Measurements from ENCODE around the gene RTTN. TPM values are rescaled to one million over a fixed set of nuclear protein-coding genes. Genes with fewer than 3 reads are reported as not detected.
A peak's percentile ranks its signal among the peaks of the same experiment; 100 is the strongest.

RTTN gene
- polyA plus RNA-seq, 3 donors = 15.9 to 18.6 (median 16.8) TPM

DNA sequence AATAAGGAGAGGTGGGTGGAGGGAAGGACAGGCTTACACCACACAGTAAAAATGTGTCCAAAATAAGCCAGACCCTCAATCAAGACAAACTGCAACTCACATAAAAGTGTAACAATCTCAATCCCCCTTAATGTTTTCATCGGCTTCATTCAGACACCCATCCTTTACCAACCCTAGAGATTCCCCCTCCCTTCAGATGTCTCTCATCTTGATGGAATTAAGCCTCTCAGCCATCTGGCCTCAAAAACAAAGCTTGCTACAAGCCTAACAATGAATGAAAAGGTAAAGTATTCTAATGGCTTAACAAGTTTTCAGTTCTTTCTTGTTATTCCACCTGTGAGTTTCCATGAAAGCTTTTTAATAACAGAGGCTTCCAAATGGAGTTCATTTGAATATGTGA is 5.2 kb downstream of the RTTN start:
- no peak for DNase-seq

DNA sequence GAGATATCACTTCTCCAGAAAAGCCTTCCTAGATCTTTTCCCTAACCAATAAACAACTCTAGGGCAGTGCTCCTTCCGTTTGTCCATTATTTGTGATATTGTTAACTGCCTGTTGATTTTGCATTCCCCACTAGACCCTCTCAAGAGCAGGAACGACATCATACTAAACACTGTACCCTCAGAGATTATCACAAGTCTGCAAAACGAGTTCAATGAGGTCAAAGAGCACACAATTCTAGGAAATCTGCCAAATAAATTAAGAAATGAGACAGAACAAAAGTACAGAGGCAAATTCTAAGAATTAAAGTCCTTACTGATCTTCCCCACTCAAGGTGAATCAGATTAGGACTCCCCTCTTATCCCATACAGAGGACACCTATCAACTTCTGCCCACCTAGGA is 7.6 kb downstream of the RTTN start:
- DNase-seq = no peak

DNA sequence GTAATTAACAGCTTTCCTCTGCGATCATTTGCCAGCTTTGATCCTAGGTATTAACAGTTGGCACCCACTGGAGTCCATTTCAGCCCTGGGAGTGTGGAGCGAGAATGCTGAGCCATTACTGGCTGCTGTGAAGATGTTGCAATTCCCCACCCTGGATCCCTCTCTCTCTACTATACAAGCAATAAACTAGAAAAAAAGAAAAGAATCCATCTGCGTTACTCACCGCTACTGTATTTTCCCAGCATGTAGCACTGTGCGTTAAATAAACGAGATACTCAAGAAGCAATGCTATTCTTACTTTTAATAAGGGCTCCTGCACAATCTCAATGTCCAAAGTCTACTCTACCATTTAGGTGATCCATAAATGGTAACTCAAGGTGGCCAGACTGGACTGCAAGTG is 8.5 kb downstream of the RTTN start:
- DNase-seq = no peak

DNA sequence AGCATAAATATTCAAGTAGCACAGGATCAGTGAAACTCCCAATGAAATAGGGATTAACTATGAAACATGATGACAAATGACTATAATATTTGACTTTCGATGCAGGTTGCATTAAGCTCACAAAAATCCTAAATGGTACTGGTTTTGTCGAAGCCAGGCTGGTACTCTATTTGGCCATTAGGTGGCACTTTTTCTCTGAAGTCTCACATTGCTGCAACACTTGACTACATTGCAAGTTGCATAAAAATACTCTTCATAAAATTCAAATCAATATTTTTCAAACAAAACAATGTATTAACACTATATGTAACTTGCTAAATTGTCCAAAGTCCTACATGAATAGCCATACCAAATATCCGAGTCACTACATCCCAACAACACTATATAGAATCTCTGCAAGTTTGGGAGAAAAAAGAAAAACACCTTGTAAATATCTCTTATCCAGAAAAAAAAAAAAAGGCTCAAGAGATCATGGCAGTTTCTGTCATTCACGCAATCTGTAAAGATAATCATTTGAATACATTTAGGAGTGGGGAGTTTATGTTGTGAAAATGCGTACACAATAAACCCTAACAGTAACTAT is 9.5 kb downstream of the RTTN start:
- peak; percentile 19 for DNase-seq

DNA sequence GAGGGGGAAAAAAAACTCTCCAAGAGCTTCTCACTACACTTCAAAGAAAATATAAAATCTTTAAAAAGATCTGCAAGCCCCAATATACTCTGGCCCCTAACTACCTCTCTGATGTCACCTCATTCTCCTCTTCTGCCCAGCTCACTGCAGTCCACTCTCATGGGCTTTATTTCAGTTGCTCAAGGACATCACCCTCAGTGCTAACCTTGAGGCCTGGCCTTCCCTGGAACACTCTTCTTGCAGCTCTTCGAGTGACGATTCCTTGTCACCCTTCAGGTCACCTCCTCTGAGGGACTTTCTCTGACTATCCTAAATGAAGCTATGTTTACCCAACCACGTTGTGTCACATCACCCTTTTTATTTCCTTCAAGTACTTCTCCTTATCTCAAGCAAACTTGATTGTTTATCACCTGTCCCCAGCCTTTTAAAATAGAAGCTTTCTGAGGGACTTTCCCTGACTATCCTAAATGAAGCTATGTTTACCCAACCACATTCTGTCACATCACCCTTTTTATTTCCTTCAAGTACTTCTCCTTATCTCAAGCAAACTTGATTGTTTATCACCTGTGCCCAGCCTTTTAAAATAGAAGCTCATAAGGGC is 10.4 kb downstream of the RTTN start:
- no peak for DNase-seq

DNA sequence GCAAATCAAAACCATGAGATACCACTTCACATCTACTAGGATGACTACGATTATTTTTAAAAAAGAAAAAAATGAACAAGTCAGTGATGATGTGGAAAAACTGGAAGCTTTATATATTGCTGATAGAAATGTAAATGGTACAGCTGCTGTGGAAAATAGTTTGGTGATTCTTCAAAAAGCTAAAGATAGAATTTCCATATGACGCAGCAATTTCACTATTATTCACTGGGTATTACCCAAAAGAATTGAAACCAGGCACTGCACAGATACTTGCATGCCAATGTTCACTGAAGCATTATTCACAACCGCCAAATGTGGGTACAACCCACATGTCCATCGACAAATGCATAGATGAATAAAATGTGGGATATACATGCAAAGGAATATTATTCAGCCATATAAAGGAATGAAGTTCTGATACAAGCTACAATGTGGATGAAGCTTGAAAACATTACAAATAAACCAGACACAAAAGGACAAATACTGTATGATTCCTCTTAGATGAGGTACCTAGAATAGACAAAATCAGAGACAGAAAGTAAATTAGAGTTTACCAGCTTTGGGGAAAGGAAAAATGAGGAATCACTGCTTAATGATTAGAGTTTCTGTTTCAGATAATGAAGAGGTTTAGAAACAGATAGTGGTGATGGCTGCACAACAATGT is 11.1 kb downstream of the RTTN start:
- DNase-seq = no peak

DNA sequence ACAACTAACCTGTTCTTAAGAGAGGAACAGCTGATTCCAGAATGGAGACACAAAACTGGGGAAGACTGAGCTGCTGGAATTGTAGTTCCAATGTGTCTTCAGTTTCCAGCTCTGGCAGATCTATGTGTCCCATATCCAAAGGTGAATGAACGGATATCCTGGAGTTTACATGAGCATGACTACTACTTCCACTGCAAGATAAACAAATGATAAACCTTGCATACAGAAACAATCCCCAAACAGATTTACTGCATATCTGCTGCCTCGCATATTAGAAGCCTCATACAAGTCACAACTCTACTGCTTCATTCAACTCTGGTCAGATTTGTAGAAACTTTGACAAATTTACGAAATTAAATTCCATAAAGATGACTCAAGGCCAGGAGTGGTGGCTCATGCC is 15.0 kb downstream of the RTTN start:
- DNase-seq = no peak

DNA sequence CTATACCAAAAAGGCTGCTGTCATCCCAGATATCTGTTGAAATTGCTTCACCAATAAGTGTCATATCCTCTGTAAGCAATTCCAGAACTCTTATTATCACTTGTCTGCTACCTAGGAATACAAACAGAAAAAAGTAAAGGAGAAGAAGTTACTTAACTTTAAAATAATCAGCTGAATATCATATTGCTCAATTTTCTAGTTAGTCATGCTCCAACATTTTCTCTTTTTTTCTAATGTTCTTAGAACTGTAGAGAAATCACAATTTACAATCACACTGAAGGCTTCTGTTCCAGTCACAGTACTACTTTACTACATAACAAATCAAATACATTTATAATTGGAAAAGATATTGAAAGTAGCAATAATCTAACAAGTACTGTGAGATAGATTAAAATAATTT is 17.4 kb downstream of the RTTN start:
- no peak for DNase-seq

DNA sequence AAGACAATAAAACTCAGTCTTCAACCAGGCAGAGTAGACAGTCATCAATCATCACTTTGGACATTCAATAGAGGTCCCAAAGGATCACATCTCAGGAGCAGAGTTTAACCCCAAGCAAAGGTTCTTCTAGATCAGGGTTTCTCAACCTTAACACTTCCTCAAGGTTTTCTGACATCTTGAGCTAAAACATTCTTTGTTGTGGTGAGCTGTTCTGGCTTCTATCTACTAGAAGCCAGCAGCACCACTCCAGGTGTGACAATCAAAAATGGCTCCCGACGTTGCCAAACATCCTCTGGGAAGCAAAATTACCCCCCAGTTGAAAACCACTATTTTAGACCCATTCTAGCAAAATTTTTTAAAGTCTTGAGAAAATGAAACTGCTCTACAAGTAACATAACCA is 22.0 kb downstream of the RTTN start:
- DNase-seq = no peak

DNA sequence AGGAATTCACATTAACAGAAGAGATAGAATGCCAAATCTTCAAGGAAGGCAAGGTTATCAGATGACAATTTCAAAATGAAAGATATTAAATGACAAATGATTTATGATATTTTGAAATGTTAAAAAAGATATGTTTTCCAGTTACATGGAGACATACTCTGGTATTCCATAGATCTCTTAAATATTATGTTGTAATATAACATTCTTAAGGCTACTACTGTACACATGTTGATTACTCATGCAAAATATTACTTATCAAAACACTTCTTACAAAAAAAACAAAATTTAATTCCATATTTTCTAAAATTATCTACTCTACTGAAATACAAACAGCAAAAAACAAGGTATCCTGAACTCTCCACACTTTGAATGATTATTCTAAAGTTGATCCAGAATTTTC is 22.9 kb downstream of the RTTN start:
- DNase-seq = no peak

DNA sequence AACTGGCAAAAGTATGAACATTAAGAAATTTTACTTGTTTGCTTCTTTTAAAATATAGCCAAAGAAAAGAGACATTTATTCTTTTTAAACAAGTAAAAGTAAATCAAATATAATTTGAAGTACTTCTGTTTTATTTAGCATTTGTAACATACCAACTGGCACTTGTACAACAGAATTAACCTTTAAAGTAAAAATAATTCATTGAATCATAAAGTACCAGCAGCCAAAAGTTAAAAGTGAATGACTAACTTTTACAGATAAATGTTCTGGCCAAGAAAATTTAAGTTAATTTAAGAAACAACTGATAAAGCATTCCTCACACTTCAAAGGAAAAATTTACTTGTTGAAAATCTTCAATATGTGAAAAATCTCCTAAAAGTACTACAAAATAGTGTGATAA is 23.8 kb downstream of the RTTN start:
- no peak for DNase-seq

DNA sequence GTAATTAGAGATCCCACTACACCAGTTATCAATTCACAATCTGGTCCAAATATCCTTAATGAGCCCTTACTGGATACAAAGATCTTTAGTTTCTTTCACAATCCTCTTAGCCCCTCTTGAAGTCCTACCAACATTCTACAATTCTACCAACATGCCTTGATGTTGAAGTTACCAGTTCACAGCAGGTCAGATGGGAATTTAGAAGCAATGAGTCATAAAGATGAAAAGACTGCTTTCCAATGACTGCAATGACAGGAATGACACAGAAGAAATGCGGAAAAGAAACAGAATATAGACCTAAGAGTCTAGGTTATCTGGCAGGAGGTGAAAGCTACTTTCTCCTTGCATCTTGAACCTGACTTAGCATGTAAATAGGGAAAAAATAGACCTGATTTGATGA is 24.5 kb downstream of the RTTN start:
- no peak for DNase-seq

DNA sequence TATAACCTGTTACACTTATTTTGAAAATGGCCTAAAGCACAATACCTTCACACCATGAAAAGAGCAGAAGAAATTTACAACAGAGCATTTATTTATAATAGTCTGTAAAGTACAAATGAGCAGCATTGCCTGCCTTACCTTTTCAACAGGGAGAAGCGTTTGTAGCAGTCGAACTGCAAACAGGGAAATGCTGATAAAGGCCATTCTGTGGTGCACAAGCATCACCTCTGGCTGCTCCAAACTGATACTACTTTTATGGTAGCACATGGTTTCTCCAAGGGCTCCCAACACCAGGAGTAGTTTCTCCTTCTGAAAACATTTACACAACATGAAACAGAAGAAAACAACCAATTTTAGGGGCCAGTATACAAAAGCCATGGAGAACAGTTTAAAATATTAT is 28.9 kb downstream of the RTTN start:
- DNase-seq = no peak

DNA sequence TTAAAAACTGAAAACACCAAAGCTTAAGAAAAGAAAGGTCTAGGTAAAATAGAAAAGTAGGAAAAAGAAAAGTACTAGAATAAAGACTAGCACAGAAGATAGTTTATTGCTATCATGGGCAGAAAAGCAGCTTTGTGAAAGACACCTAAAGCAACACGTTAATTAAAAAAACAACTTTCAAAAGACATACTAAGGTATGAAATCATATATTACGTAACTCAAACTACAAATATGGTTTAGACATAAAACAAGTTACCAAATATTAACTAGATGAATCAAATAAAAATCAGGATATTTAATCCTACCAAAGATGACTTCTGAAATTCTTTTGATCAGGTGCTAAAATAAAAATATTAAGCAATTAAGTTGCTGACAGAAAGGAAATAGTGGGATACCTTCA is 30.3 kb downstream of the RTTN start:
- no peak for DNase-seq

DNA sequence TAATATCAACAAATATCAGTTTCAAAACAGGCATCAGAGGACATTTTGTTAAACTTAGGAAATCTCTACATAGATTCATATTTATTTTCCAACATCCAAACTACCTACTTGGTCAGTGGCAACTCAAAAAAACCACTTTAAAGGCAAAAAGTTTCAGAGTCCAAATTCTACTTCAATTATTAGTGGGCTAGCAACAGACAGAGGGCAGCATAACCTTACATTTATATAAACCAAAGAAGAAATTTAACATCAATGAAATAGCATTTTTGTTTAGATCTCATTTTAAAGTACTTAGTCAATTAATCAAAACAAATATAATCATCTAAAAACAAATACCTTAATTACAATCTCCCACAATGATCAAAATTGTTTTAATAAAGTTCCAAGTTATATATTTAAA is 33.3 kb downstream of the RTTN start:
- no peak for DNase-seq

DNA sequence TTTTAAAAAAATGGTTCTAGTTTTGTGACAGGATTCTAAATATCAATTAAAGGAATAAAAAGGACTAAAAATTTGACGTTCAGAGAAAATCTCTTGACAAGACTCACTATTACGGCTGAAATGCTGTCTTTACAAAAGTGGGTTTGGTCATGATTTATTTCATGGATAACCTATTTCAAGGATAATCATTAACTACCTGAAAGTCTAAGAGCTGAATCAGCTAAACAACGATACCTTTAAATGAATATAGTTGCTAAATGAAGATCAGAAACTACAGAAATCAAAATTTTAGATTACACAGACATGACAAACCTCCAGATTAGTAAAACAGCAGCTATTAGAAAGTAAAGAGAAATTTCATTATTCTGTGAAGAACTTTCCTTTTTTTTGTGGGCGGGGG is 35.7 kb downstream of the RTTN start:
- no peak for DNase-seq

DNA sequence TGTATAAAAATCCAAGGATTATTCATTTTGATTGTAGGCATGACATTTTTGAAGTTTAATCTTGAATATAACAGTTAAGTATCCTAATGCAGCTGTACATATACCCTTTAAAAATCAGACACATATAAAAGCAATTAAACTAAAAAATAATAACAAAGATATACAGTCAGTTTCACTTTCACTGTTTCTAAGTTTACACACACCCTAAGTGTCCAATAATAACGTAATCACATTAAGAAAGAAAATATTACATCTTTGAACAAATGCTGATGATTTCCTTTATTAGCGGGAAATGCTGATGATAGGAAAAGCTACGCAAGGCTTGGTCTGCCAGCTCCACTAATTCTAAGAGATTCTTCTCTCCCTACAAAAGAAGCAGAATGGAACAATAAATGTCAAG is 38.8 kb downstream of the RTTN start:
- no peak for DNase-seq

DNA sequence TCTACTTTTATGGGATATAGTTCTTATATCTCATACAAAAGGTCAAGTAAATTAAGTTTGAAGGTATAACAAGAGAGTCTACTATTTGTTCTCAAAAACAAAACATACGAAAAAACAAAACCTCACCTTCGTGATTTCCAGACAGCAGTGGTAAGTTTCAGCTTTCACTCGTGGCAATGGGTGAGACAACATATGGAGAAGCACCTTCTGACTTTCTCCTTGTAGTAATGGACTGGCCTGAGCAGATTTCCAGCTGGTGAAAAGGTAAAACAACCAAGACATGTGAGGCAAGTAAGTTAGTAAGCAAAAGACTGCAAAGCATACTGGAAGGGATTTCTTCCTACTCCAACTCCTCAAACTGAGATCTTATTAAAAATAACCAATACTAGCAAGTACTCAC is 39.6 kb downstream of the RTTN start:
- no peak for DNase-seq

DNA sequence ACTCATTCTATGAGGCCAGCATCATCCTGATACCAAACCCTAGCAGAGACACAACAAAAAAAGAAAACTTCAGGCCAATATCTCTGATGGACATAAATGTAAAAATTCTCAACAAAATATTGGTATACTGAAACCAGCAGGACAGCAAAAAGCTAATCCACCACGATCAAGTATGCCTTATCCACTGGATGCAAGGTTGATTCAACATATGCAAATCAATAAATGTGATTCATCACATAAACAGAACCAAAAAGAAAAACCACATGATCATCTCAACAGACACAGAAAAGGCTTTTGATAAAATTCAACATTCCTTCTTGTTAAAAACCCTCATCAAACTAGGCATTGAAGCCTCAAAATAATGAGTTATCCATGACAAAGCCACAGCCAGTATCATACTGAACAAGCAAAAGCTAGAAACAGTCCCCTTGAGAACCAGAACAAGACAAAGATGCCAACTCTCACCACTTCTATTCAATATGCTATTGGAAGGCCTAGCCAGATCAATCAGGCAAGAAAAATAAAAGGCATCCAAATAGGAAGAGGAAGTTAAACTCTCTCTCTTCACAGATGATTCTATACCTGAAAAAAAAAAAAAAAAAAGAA is 45.3 kb downstream of the RTTN start:
- DNase-seq = no peak

DNA sequence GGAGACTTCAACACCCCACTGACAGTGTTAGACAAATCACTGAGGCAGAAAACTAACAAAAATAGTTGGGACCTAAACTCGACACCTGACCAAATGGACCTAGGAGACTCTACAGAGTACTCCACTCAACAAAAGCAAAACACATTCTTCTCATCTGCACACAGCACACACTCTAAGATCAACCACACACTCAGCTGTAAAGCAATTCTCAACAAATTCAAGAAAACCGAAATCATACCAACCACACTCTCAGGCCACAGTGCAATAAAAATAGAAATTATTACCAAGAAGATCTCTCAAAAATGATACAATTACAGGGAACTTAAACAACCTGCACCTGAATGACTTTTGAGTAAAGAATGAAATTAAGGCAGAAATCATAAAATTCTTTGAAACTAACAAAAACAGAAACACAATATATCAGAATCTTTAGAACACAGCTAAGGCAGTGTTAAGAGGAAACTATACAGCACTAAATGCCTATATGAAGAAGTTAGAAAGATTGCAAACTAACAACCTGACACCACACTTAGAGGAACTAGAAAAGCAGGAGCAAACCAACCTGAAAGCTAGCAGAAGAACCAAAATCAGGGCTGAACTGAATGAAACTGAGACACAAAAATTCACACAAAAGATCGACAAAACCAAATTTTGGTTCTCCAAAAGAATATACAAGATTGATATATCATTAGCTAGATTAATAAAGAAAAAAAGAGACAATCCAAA is 46.3 kb downstream of the RTTN start:
- DNase-seq = no peak

DNA sequence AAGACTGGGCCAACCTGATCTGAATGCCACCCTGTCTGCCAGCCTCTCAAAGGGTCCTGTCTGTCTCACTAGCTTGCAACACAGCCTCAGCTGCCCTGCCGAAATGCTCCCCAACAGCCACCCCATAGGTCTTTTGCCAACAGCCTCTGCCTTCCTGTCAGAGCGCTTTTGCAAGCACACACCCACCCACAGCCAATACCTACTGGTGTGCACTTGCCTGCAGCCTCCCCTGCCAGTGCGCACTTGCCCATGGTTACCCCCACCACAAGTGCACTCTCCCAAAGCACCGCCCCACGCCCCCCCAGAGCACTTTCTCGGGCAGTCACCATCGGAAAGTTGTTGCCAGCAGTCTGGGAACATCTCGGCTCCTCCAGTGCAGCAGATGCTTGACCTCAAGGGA is 48.6 kb downstream of the RTTN start:
- DNase-seq = no peak

DNA sequence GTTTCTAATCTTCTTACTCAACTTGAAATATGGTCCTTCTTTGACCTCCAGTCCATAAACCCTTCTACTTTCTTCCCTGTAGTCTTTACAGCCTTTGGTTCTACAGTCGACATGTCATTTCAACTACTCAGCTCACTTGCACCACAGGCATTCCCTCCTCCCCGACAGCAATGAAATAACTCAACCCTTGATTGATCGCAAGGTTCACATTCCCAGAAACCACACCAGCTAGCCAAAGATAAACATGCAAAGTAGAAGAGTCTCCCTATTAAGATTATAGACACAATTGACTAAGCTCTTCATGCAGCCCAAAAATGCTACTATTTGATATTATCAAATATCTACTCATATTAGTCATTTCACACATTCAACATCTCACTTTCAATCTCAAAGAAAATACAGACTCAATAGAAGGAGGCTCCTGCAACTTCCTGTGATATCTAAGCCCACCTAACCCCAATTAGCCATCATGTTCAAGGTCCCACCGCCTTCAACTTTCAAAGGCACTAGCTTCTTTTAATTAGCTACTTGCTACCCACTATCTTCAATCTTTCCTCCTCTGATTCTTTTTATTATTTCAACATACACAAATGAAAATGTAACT is 50.8 kb downstream of the RTTN start:
- DNase-seq = no peak

Data from renal pelvis (tissue), 4 donors.